Caco-2 (cell line): ENCODE data around the gene PRR19. TPM values are rescaled to one million over a fixed set of nuclear protein-coding genes. Genes with fewer than 3 reads are reported as not detected.
A peak's percentile ranks its signal among the peaks of the same experiment; 100 is the strongest.

Experiments
- BruUV-seq: library from RNA; stranded (reverse); fragments of 400-500 nt; replicated peaks from 2 replicates; lab custom pipeline; 2021; lab: Mats Ljungman, UMichigan
- CTCF ChIA-PET: fragments of 300-600 bp; sonication (Branson Sonifier 250); formaldehyde crosslinking; loops from one replicate; lab custom pipeline; 2022; ENCODE audit warnings: antibody characterized with exemption; lab: Charles Lee
- POLR2A ChIA-PET: fragments of 300-600 bp; sonication (Branson Sonifier 250); formaldehyde crosslinking; loops from one replicate; lab custom pipeline; 2022; ENCODE audit warnings: antibody characterized with exemption; lab: Charles Lee
- DNase-seq, 2 experiments: peaks; one replicate each; pipeline versions ENCODE4 v3.0.0 to v3.0.0-alpha.2; 2020 to 2022
- H3K27me3 ChIP-seq: replicated peaks from 2 replicates; pipeline ENCODE4 v1.6.0; 2011; ENCODE audit warnings: low read length; ENCODE audit not compliant: control insufficient read depth, insufficient read depth
- H3K36me3 ChIP-seq: 2 replicates; pipeline ENCODE4 v1.5.1; 2011; ENCODE audit warnings: low read length; ENCODE audit not compliant: control insufficient read depth, insufficient read depth
- H3K4me1 ChIP-seq: fragments of 250-450 bp; sonication (Bioruptor Pico); 2 replicates; pipeline ENCODE4 v1.5.1; 2020; ENCODE audit warnings: mild to moderate bottlenecking
- H3K4me3 ChIP-seq: 2 replicates; pipeline ENCODE4 v1.5.1; 2011; ENCODE audit warnings: low read depth, mild to moderate bottlenecking, control low read depth, low read length
- H3K9me3 ChIP-seq: fragments of 250-450 bp; sonication (Bioruptor Pico); 2 replicates; pipeline ENCODE4 v1.5.1; 2020; ENCODE audit warnings: mild to moderate bottlenecking, moderate library complexity
- H3K27ac Mint-ChIP-seq: one replicate; pipeline ENCODE4 v1.8.0; 2022; ENCODE audit warnings: mixed read lengths; ENCODE audit not compliant: unreplicated experiment
- H3K27me3 Mint-ChIP-seq: one replicate; pipeline ENCODE4 v1.8.0; 2022; ENCODE audit warnings: mixed read lengths; ENCODE audit not compliant: insufficient read depth, unreplicated experiment
- H3K36me3 Mint-ChIP-seq: one replicate; pipeline ENCODE4 v1.8.0; 2022; ENCODE audit warnings: mild to moderate bottlenecking, mixed read lengths; ENCODE audit not compliant: insufficient read depth, unreplicated experiment
- H3K4me1 Mint-ChIP-seq: one replicate; pipeline ENCODE4 v1.8.0; 2022; ENCODE audit warnings: low read depth, mixed read lengths; ENCODE audit not compliant: unreplicated experiment
- H3K4me3 Mint-ChIP-seq: one replicate; pipeline ENCODE4 v1.8.0; 2022; ENCODE audit warnings: mild to moderate bottlenecking, moderate library complexity, mixed read lengths; ENCODE audit not compliant: unreplicated experiment
- H3K9me3 Mint-ChIP-seq: one replicate; pipeline ENCODE4 v1.8.0; 2022; ENCODE audit warnings: mixed read lengths; ENCODE audit not compliant: unreplicated experiment
- intact Hi-C: fragments of 100-400 bp; cut with micrococcal nuclease; formaldehyde crosslinking; loops from one replicate; pipeline ENCODE4 v1.10.0; 2022; ENCODE audit not compliant: unreplicated experiment
- total RNA-seq: library from RNA; stranded (reverse); gene quantifications from 2 replicates; pipeline ENCODE4 v1.2.3, GENCODE V29; 2022
- TF ChIP-seq, protein P1 (sequence below), 2 experiments: fragments of 200-600 bp in 1 of 2; IDR thresholded peaks; 1 replicate in 1 of 2; 2 replicates in 1 of 2; pipeline versions ENCODE4 v1.5.1 to v1.8.0; 2011 to 2022; ENCODE audit warnings: antibody characterized with exemption in 1 of 2, control low read depth in 1 of 2, inconsistent platforms in 1 of 2, low read depth in 1 of 2, low read length in 1 of 2, mild to moderate bottlenecking in 1 of 2, moderate library complexity in 1 of 2; ENCODE audit not compliant: insufficient read depth in 1 of 2, severe bottlenecking in 1 of 2, unreplicated experiment in 1 of 2

PRR19 gene
- total RNA-seq, 1 experiment from 2014 or later, result 2.8 TPM

DNA sequence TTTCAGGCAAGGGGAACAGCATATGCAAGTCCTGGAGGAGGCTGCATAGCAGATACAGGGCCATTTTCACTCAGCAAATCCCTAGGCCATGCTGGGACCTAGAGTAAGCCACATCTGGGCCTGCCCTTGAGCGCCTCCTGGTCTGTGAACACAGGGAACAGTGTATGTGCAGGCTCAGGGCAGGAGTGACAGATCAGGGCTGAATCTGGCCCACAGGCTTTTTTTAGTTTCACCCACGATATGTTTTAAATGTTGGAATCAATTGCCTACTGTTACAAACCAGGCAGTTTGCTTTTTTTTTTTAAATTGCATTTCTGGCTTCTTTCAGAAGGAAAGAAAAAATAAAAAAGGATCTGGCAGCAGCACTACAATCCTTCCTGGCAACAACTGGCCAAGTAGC lies 9.7 kb downstream of the PRR19 start:
- TF ChIP-seq, protein P1, sequence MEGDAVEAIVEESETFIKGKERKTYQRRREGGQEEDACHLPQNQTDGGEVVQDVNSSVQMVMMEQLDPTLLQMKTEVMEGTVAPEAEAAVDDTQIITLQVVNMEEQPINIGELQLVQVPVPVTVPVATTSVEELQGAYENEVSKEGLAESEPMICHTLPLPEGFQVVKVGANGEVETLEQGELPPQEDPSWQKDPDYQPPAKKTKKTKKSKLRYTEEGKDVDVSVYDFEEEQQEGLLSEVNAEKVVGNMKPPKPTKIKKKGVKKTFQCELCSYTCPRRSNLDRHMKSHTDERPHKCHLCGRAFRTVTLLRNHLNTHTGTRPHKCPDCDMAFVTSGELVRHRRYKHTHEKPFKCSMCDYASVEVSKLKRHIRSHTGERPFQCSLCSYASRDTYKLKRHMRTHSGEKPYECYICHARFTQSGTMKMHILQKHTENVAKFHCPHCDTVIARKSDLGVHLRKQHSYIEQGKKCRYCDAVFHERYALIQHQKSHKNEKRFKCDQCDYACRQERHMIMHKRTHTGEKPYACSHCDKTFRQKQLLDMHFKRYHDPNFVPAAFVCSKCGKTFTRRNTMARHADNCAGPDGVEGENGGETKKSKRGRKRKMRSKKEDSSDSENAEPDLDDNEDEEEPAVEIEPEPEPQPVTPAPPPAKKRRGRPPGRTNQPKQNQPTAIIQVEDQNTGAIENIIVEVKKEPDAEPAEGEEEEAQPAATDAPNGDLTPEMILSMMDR (IDR thresholded peaks at IDR 0.05; ENCODE audit: insufficient read depth in 1 of 2, low read depth in 1 of 2, low read length in 1 of 2, severe bottlenecking in 1 of 2, unreplicated experiment in 1 of 2), result peak in 1 of 2 experiments; percentile 19
- no peaks in the 10 kb centered on the region for H3K9me3 ChIP-seq
- no TSS peak for BruUV-seq
- Mint-ChIP-seq H3K27me3 (peaks cover 8% of the 10 kb centered on the region), H3K4me1 (no peaks in the 10 kb centered on the region), H3K36me3 (no peaks in the 10 kb centered on the region), H3K27ac (no peak overlapping the region), H3K9me3 (peaks cover 16% of the 10 kb centered on the region), H3K4me3 (peak overlapping the region; percentile 66)
- ChIA-PET POLR2A (no interaction called here), CTCF (interaction anchor here (0.5 kb wide), 1 partner anchor 135 kb away, joined by 3 read pairs; no protein-coding TSS in a partner anchor)
- H3K4me3 ChIP-seq, result no peak overlapping the region
- 0 out of 2 replicates have a peak, but pooled peaks cover 5% of the 10 kb centered on the region for H3K4me1 ChIP-seq
- no peaks in the 10 kb centered on the region for H3K36me3 ChIP-seq
- DNase-seq, result no peak
- H3K27me3 ChIP-seq, result no peaks in the 10 kb centered on the region
- intact Hi-C loops, result no loop called here

DNA sequence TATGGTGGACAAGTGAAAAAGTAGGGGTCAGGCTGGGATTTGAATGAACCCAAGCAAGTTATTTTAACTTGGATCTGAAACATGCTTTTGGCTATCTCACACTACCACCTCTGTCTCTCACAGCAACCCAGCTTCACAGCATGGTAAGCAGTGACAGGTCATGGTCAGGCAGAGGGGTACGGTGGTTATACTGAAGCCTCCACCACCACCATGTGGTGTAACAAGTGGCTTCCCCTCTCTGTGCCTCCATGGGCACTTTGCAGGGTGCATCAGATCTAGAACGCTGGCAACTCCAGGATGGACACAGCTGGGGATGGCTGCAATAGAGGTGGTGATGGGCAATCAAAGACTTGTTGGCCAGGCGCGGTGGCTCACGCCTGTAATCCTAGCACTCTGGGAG lies 10.4 kb downstream of the PRR19 start:
- Mint-ChIP-seq H3K36me3 (no peaks in the 10 kb centered on the region), H3K9me3 (peaks cover 11% of the 10 kb centered on the region), H3K27ac (no peak overlapping the region), H3K27me3 (peaks cover 11% of the 10 kb centered on the region), H3K4me3 (peak overlapping the region; percentile 66), H3K4me1 (no peaks in the 10 kb centered on the region)
- Histone ChIP-seq H3K4me1 (0 out of 2 replicates have a peak, but pooled peaks cover 5% of the 10 kb centered on the region), H3K9me3 (no peaks in the 10 kb centered on the region), H3K4me3 (no peak overlapping the region), H3K27me3 (no peaks in the 10 kb centered on the region), H3K36me3 (no peaks in the 10 kb centered on the region)
- ChIA-PET CTCF (no interaction called here), POLR2A (no interaction called here)
- TF ChIP-seq, protein P1 (IDR thresholded peaks at IDR 0.05; ENCODE audit: insufficient read depth in 1 of 2, low read depth in 1 of 2, low read length in 1 of 2, severe bottlenecking in 1 of 2, unreplicated experiment in 1 of 2), result no peak
- intact Hi-C loops, result no loop called here
- DNase-seq, result no peak
- BruUV-seq, result no TSS peak

GRCh38 chr19:42313096-42313839 lies 11.3 kb downstream of the PRR19 start, which contains the start of gene TMEM145:
TMEM145 (plus strand) TSS chr19:42313309; CDS start chr19:42313377, 68 bp downstream.
- Histone ChIP-seq H3K4me3 (peak within 1 kb of the TSS; percentile 48), H3K27me3 (no peaks in the 10 kb centered on the region), H3K36me3 (no peaks in the 10 kb centered on the region), H3K9me3 (no peaks in the 10 kb centered on the region), H3K4me1 (0 out of 2 replicates have a peak, but pooled peaks cover 5% of the 10 kb centered on the region)
- DNase-seq, result peak; percentile 62 to 83
- Mint-ChIP-seq H3K27ac (no peak within 1 kb of the TSS), H3K36me3 (no peaks in the 10 kb centered on the region), H3K9me3 (peaks cover 2% of the 10 kb centered on the region), H3K4me3 (peak within 1 kb of the TSS; percentile 66), H3K4me1 (no peaks in the 10 kb centered on the region), H3K27me3 (peaks cover 11% of the 10 kb centered on the region)
- POLR2A ChIA-PET, result no interaction called here
- TF ChIP-seq, protein P1 (IDR thresholded peaks at IDR 0.05; ENCODE audit: insufficient read depth in 1 of 2, low read depth in 1 of 2, low read length in 1 of 2, severe bottlenecking in 1 of 2, unreplicated experiment in 1 of 2), result peak in 1 of 2 experiments; percentile 14
- CTCF ChIA-PET, result interaction anchor here (1.2 kb wide), 2 partner anchors 10 to 11 kb away, joined by 3 to 4 read pairs; partner anchors contain the start of gene PAFAH1B3
- no TSS peak for BruUV-seq
- intact Hi-C loops, result no loop called here
